Central memory CD4-positive, alpha-beta T cell (primary cell): ENCODE data around the gene GNAZ.
"Not testable (repeated sequence)": the region's sequence is repeated elsewhere in the genome, so short reads cannot be mapped to it uniquely, and the experiment has no call there.

Experiments
- DNase-seq: peaks from one replicate; pipeline ENCODE4 v3.0.0; 2022

Gene GNAZ

GRCh38 chr22:23122216-23122957, 52.1 kb downstream of the GNAZ start:
- no peak for DNase-seq

- DNase-seq: no peak
Observed at GRCh38 chr22:23122992-23123803, 52.9 kb downstream of the GNAZ start.

- no peak for DNase-seq
Observed at GRCh38 chr22:23123804-23124254, 53.5 kb downstream of the GNAZ start.

- DNase-seq: no peak
Observed at GRCh38 chr22:23124611-23125511, 54.5 kb downstream of the GNAZ start.

GRCh38 chr22:23125512-23126103, 55.3 kb downstream of the GNAZ start:
- DNase-seq: no peak

GRCh38 chr22:23126165-23127054, 56.1 kb downstream of the GNAZ start:
- DNase-seq: no peak

GRCh38 chr22:23127055-23127756, 56.9 kb downstream of the GNAZ start:
- DNase-seq: no peak

- DNase-seq: no peak
Observed at GRCh38 chr22:23127788-23128187, 57.5 kb downstream of the GNAZ start.

- DNase-seq: peak; percentile 57
Observed at GRCh38 chr22:23128269-23129108, 58.2 kb downstream of the GNAZ start.

GRCh38 chr22:23129149-23129548, 58.8 kb downstream of the GNAZ start:
- DNase-seq: no peak

GRCh38 chr22:23130697-23131096, 60.4 kb downstream of the GNAZ start:
- DNase-seq: no peak

GRCh38 chr22:23131931-23132330, 61.6 kb downstream of the GNAZ start:
- no peak for DNase-seq

GRCh38 chr22:23132376-23133091, 62.2 kb downstream of the GNAZ start:
- no peak for DNase-seq

- DNase-seq: no peak
Observed at GRCh38 chr22:23133922-23134321, 63.6 kb downstream of the GNAZ start.

GRCh38 chr22:23136991-23137390, 66.7 kb downstream of the GNAZ start:
- not testable (repeated sequence) for DNase-seq

- no peak for DNase-seq
Observed at GRCh38 chr22:23137468-23137867, 67.1 kb downstream of the GNAZ start.

- peak; percentile 69 for DNase-seq
Observed at GRCh38 chr22:23137905-23138561, 67.7 kb downstream of the GNAZ start.

- no peak for DNase-seq
Observed at GRCh38 chr22:23138584-23139435, 68.5 kb downstream of the GNAZ start.
